Measurements from ENCODE around the gene KRT16. TPM values are rescaled to one million over a fixed set of nuclear protein-coding genes. Genes with fewer than 3 reads are reported as not detected.

Gene KRT16
- total and polyA plus RNA-seq, 2 donors (not counting 1 experiment from before 2014, with no cell fraction given) = not detected

DNA sequence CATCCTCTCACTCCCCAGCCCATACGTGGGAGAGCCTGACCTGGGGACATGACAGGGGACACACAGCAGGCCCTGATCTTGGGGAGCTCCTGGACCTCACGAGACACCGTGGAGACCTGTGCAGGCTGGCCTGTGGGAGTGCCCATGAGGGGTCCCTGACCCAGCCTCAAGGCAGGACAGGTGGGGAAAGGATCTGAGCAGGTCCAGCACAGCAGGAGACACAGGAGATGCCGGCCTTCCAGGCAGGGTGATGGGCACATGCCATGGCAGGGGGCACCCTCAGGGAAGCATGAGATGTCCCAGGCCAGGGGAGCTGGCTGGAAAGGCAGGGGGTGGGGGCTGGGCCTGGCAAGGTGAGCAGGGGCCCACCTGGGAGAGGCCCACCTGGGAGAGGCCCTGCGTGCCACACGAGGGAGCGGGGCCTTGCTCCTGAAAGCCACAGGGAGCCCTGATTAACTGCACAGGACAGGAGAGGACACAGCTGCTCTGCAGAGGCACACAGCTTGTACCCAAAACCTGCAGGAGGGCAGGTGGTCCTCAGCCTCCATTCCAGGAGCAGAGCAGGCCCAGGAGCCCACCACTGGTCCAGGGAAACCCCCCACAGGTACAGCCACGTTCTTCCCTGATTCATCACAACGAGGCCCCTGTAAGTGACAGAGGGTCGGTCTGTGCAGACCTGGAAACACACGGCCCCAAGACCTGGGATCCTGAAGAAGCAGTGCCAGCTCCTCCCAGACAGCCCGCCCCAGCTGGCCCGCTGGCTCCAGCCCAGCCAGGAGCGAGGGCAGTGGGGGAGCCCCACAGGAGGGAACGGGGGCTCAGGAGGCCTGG lies 38.4 kb upstream of the KRT16 start:
- ATAC-seq (ENCODE audit: low read depth) (no peak), DNase-seq (no peak)
- H3K4me1 ChIP-seq (ENCODE audit: control insufficient read depth in 2 of 2, insufficient read depth in 2 of 2, low read length in 2 of 2) = peaks cover 9 to 18% of the 10 kb centered on the region in 2 donors
- no peak overlapping the region for H3K4me3 ChIP-seq (ENCODE audit: control extremely low read depth in 1 of 5, extremely low read depth in 1 of 5, insufficient read depth in 1 of 5, low read depth in 2 of 5, low read length in 4 of 5)
- Mint-ChIP-seq H3K4me3 (no peak overlapping the region), H3K9me3 (ENCODE audit: insufficient read depth) (no peaks in the 10 kb centered on the region), H3K27ac (no peak overlapping the region), H3K4me1 (peaks cover 12% of the 10 kb centered on the region), H3K27me3 (no peaks in the 10 kb centered on the region)
- POLR2A ChIA-PET = no interaction called here
- CTCF ChIA-PET = interaction anchor here (1.1 to 11.9 kb wide), 4 partner anchors 14 to 1030 kb away, joined by 3 to 438 read pairs (median 36); no protein-coding TSS in a partner anchor
- H3K36me3 ChIP-seq (replicated peaks in 1 of 2; ENCODE audit: control extremely low read depth in 1 of 2, control insufficient read depth in 1 of 2, extremely low read depth in 1 of 2, insufficient read depth in 2 of 2, low read length in 1 of 2) = no peaks in the 10 kb centered on the region
- WGBS (ENCODE audit: insufficient coverage) = 87% methylated on average over 15 of the region's 15 CpGs
- no peaks in the 10 kb centered on the region for H4K20me1 ChIP-seq (ENCODE audit: control insufficient read depth, insufficient read depth, low read length, poor library complexity, severe bottlenecking)
- no peaks in the 10 kb centered on the region for H3K79me2 ChIP-seq (ENCODE audit: control insufficient read depth, insufficient read depth, low read length)
- peaks cover 0 to 5% (median 1%) of the 10 kb centered on the region in 4 experiments for H3K27me3 ChIP-seq (replicated peaks in 1 of 4; ENCODE audit: control extremely low read depth in 1 of 4, control insufficient read depth in 3 of 4, insufficient read depth in 4 of 4, low read length in 3 of 4)
- no peaks in the 10 kb centered on the region for H3K9me3 ChIP-seq (ENCODE audit: control extremely low read depth in 1 of 3, control insufficient read depth in 2 of 3, insufficient read depth in 1 of 3, low read length in 2 of 3)
- TF ChIP-seq EZH2 (IDR thresholded peaks at IDR 0.05; ENCODE audit: borderline replicate concordance, insufficient read depth, low read depth, low read length, poor library complexity, severe bottlenecking) = no peak
- TF ChIP-seq, protein P1, sequence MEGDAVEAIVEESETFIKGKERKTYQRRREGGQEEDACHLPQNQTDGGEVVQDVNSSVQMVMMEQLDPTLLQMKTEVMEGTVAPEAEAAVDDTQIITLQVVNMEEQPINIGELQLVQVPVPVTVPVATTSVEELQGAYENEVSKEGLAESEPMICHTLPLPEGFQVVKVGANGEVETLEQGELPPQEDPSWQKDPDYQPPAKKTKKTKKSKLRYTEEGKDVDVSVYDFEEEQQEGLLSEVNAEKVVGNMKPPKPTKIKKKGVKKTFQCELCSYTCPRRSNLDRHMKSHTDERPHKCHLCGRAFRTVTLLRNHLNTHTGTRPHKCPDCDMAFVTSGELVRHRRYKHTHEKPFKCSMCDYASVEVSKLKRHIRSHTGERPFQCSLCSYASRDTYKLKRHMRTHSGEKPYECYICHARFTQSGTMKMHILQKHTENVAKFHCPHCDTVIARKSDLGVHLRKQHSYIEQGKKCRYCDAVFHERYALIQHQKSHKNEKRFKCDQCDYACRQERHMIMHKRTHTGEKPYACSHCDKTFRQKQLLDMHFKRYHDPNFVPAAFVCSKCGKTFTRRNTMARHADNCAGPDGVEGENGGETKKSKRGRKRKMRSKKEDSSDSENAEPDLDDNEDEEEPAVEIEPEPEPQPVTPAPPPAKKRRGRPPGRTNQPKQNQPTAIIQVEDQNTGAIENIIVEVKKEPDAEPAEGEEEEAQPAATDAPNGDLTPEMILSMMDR (IDR thresholded peaks at IDR 0.05) = no peak
- H3K4me2 ChIP-seq (replicated peaks; ENCODE audit: low read depth, low read length, poor library complexity, severe bottlenecking) = no peak overlapping the region
- intact Hi-C loops (cut with micrococcal nuclease) = no loop called here
- no peak overlapping the region for H3K9ac ChIP-seq (ENCODE audit: low read length)
- H3K27ac ChIP-seq (ENCODE audit: low read length in 2 of 2) = no peak overlapping the region
- H2AFZ ChIP-seq (ENCODE audit: insufficient read depth, low read depth, low read length, poor library complexity, severe bottlenecking) = no peak overlapping the region

Measured in B cell (primary cell).